ENCODE results near the gene MRPL43.

- TF ChIP-seq POLR2A (IDR thresholded peaks at IDR 0.05), result no peak
- TF ChIP-seq CTCF (IDR thresholded peaks at IDR 0.05), result no peak
These were observed 18.7 kb upstream of the MRPL43 start for GRCh38 chr10:101005869-101006567.

Data from right lobe of liver (tissue), 4 donors.